Measurements from ENCODE around the gene ZNF701.
A peak's percentile ranks its signal among the peaks of the same experiment; 100 is the strongest.
"Not testable (repeated sequence)": the region's sequence is repeated elsewhere in the genome, so short reads cannot be mapped to it uniquely, and the experiment has no call there.

Gene ZNF701

DNA sequence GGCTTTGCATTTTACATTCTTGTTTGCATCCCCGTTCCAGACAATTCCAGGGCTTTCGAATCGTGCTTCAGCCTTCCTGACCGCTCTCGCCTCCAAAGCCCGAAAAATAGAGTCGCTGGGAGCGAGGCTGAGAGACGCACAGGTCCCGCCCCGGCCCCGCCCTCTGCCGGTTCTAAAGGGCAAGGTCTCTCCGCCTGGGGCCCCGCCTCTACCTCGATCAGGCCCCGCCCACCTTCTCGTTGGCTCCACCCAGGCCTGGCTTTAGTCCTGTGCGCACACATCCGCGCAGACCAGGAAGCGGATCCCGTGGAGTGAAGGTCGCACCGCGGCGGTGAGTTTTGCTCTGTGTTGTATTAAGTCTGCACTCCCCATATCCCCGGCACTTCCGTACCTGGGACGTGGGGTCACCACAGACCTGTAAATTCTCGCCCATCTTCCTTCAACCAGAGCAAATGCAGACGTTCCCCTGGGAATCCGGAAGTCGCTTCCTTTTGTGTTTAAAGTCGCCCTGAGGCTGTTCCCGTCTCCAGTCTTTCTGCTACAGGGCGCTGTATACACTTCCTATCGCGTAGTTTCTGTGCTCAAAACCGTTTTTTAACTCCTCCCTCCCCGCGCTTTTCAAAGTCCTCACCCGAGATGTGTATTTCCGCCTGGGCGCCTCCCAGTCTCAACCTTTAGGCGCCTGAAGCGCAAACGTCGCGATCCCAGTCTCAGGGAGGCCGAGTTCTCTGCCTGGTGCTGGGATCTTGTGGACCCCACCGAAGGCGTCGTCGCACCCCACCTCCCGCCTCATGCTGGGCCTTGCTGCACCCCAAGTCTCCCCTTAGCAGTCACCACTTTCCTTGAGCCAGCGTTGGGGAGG lies at the start of gene ZNF701:
Gene ZNF701, plus strand, starts transcription at position 288 of the 862 bp plus-strand sequence. CDS start 3,861 bp downstream, outside the sequence.
- DNase-seq (ENCODE audit: low spot score): peak; percentile 84

- DNase-seq (ENCODE audit: low spot score): no peak
Measured at GRCh38 chr19:52522551-52522950, 47.5 kb upstream of the ZNF701 start.

GRCh38 chr19:52524086-52524485 lies 46.0 kb upstream of the ZNF701 start:
- no peak for DNase-seq (ENCODE audit: low spot score)

- peak; percentile 88 for DNase-seq (ENCODE audit: low spot score)
Measured at GRCh38 chr19:52527134-52527955, 42.7 kb upstream of the ZNF701 start, which contains the start of gene ZNF808. Gene ZNF808 (plus strand): TSS chr19:52527668. CDS start chr19:52543285, 15,617 bp downstream.

DNA sequence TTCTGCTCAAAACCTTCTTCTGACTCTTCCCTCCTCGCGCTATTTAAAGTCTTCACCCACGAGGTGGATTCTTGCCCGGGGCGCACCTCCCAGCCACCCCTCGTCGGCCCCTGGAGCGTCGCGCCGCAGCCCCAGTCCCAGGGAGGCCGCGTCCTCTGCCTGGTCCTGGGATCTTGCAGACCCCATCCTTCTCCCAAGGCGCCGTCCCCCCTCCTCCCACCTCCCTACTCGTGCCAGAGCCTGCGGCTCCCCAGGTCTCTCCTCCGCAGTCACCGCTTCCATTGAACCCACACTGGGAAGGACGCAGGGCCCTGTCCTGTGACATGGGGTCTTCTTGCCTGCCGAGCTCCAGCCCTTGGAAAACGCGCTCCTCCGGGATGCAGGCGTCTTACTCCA lies 42.1 kb upstream of the ZNF701 start:
- no peak for DNase-seq (ENCODE audit: low spot score)

GRCh38 chr19:52532480-52532879 lies 37.6 kb upstream of the ZNF701 start:
- no peak for DNase-seq (ENCODE audit: low spot score)

DNA sequence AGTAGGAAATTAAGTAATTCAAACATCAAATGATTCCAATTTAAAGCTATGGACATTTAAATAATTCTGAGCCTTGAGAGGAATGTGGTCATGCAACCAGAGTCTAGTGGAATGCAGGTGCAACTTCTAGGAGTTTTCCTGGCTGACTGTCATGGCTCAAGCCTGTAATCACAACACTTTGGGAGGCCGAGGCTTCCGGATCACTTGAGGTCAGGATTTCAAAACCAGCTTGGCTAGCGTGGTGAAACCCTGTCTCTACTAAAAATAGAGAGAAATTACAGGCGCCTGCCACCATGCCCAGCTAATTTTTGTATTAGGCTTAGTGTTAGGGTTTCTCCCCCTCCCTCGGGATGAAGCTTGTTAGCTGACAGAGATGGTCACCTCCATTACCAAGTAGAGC lies 36.2 kb upstream of the ZNF701 start:
- DNase-seq (ENCODE audit: low spot score): no peak

- DNase-seq (ENCODE audit: low spot score): not testable (repeated sequence)
Measured at GRCh38 chr19:52535385-52535770, 34.7 kb upstream of the ZNF701 start.

DNA sequence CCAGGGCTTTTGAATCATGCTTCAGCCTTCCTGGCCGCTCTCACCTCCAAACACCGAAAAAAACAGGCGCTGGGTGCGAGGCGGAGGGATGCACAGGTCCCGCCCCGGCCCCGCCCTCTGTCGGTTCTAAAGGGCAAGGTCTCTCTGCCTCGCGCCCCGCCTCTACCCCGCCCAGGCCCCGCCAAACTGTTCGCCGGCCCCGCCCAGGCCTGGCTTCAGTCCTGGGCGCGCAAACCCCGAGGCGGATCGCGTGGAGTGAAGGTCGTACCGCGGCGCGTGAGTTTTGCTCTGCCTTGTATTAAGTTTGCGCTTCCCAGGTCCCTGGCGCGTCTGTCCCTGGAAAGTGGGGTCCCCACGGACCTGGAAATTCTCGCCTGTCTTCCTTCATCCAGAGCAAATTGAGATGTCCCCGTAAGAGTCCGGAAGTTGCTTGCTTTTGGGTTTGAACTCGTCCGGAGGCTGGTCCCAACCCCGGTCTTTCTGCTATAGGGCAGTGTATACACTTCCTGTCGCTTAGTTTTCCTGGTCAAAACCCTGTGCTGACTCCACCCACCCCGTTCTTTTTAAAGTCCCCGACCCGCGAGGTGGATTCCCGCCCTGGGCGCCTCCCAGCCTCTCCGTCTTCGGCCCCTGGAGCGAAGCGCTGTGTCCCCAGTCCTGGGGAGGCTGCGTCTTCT lies 34.2 kb upstream of the ZNF701 start:
- DNase-seq (ENCODE audit: low spot score): peak; percentile 68

DNA sequence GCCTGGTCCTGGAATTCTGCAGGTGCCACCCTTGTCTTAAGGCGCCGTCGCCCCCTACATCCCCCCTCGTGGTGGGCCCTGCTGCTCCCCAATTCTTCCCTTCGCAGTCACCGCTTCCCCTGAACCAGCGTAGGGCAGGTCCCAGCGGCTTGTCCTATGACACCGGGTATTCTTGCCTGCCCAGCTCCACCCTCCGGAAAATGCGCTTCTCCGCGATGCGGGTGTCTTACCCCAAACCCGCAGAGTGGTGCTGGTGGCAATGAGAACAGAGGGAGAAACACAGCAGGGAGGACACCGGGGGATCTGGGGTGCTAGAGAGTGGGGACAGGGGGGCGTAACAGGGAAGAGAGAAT lies 33.7 kb upstream of the ZNF701 start:
- DNase-seq (ENCODE audit: low spot score): no peak

DNA sequence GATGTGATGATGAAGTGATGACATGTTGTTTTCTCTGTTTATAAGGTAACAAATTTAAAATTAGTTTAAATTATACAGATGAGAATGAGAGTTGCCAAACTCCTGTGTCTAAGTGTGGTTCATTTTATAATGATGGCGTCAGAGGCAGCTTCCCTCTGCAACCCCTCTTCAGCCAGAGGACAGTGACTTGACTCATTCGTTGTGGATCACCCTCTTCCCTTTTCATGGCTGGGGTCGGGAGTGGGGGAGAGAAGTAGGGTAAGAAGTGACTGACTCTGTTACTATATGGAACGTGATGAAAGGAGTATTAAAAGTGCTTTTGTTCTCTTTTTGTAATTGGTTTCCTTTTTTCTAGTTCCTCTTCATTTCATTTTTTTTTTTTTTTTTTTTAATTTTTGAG lies 31.3 kb upstream of the ZNF701 start:
- DNase-seq (ENCODE audit: low spot score): not testable (repeated sequence)

- not testable (repeated sequence) for DNase-seq (ENCODE audit: low spot score)
Measured at GRCh38 chr19:52541176-52541575, 28.9 kb upstream of the ZNF701 start.

DNA sequence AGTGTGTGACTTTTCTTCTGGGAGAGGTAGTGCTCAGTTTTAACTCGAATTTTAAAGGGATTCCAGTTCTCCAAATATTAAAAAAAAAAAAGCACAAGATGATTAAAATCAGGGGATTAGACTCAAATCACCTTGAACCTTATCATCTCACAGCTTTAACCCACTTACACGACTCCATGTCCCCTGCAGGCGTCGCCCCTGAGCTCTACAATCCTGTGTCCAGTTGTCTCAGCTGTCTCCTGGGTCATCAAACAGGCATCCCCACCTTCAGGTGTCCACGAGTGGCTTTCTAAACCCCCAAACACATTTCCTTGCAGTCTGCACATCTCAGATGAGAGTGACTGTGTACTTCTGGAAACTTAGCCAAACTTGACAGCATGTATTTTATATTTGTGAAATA lies 28.5 kb upstream of the ZNF701 start:
- no peak for DNase-seq (ENCODE audit: low spot score)

DNA sequence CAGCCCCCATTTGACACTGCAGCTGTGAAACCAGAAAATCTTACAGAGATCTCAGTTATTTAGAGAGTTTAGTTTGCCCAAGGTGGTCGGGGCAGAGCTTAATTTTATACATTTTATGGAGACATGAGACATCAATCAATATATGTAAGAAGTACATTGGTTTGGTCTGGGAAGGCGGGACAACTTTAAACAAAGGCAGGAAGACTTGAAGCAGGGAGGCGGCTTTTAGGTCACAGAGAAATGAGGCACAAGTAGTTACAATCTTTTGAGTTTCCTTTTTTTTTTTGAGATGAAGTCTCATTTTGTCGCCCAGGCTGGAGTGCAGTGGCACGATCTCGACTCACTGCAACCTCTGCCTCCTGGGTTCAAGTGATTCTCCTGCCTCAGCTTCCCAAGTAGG lies 27.5 kb upstream of the ZNF701 start:
- not testable (repeated sequence) for DNase-seq (ENCODE audit: low spot score)

- no peak for DNase-seq (ENCODE audit: low spot score)
Measured at GRCh38 chr19:52542984-52543664, 27.0 kb upstream of the ZNF701 start.

GRCh38 chr19:52554216-52554971 lies 15.7 kb upstream of the ZNF701 start:
- no peak for DNase-seq (ENCODE audit: low spot score)

DNA sequence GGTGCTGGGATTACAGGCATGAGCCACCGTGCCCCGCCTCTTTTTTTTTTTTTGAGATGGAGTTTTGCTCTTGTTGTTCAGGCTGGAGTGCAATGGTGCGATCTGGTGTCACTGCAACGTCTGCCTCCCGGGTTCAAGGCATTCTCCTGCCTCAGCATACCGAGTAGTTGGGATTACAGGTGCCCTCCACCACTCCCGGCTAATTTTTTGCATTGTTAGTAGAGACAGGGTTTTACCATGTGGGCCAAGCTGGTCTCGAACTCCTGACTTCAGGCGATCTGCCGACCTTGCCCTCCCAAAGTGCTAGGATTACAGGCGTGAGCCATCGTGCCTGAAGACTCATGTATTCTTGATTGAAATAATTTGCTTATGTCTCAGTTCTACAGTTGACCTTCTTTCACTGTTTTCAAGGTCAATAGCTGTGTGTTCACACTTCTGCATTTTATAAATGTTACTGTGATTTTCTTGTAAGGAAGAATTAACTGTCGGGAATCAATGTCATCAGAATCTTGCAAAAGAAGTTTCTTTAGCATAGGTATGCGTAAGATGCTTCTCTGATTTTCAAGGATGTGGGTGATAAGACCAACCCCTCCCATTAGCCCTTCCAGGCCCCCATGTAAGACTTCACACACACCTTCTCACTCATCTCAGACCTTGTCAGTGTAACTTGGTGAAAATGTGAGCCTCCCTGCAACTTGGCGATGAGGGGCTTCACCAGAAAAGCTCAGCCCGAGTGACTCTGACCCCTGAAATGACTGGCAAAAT lies 12.7 kb upstream of the ZNF701 start:
- DNase-seq (ENCODE audit: low spot score): no peak

DNA sequence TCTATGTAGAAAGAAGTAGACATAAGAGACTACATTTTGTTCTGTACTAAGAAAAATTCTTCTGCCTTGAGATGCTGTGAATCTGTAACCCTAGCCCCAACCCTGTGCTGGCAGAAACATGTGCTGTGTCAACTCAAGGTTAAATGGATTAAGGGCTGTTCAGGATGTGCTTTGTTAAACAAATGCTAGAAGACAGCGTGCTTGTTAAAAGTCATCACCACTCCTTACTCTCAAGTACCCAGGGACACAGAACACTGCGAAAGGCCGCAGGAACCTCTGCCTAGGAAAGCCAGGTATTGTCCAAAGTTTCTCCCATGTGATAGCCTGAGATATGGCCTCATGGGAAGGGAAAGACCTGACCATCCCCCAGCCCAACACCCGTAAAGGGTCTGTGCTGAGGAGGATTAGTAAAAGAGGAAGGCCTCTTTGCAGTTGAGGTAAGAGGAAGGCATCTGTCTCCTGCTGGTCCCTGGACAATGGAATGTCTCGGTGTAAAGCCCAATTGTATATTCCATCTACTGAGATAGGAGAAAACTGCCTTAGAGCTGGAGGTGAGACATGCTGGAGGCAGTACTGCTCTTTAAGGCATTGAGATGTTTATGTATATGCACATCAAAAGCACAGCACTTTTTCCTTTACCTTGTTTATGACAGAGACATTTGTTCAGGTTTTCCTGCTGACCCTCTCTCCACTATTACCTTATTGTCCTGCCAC lies 11.2 kb upstream of the ZNF701 start:
- not testable (repeated sequence) for DNase-seq (ENCODE audit: low spot score)

DNA sequence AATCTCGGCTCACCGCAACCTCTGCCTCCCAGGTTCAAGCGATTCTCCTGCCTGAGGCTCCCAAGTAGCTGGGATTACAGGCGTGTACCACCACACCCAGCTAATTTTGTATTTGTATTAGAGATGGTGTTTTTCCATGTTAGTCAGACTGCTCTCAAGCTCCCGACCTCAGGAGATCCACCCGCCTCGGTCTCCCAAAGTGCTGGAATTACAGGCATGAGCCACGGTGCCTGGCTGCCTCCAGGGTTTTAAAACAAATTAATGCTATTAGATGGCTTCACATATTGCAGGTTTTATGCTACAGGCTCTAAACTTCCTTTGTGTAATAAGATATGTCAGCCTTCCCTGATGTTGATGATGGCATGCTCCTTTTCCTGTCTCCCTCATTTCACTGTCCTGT lies 8.5 kb upstream of the ZNF701 start:
- DNase-seq (ENCODE audit: low spot score): not testable (repeated sequence)

DNA sequence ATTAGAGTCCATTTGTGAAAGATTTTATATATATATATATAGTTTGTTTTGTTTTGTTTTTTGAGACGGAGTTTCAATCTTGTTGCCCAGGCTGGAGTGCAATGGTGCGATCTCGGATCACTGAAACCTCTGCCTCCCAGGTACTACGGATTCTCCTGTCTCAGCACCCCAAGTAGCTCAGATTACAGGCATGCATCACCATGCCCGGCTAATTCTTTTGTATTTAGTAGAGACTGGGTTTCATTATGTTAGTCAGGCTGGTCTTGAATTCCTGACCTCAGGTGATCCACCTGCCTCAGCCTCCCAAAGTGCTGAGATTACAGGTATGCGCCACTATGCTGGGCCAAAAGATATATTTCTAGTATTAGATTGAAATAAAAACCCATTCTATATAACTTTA lies 4.0 kb upstream of the ZNF701 start:
- no peak for DNase-seq (ENCODE audit: low spot score)

Measured in hematopoietic multipotent progenitor cell treated with erythropoietin and hydrocortisone succinate and interleukin-3 and kit ligand, for 15 days (in vitro differentiated cells).